Endothelial cell of umbilical vein (primary cell): ENCODE data around the gene SMARCA2. TPM values are rescaled to one million over a fixed set of nuclear protein-coding genes. Genes with fewer than 3 reads are reported as not detected.

Source experiments
- BruUV-seq: library from RNA; stranded (reverse); fragments of 400-500 nt; replicated peaks from 2 replicates; lab custom pipeline; 2021; lab: Mats Ljungman, UMichigan
- CTCF ChIA-PET: fragments of 300-600, 350-600 bp; sonication (Branson Sonifier 250); formaldehyde crosslinking; loops from one replicate; lab custom pipeline; 2021; ENCODE audit warnings: antibody characterized with exemption, inconsistent platforms; lab: Charles Lee
- POLR2A ChIA-PET: fragments of 300-600, 350-600 bp; sonication (Branson Sonifier 250); formaldehyde crosslinking; loops from one replicate; lab custom pipeline; 2021; ENCODE audit warnings: antibody characterized with exemption, inconsistent platforms; lab: Charles Lee
- DNase-seq: peaks from one replicate; pipeline ENCODE4 v3.0.0-alpha.2; 2011; ENCODE audit warnings: low read depth, low spot score
- FAIRE-seq: peaks from 2 replicates; lab custom pipeline; 2011; peaks lifted over from hg19 to GRCh38; lab: Jason Lieb, UNC
- H2AFZ ChIP-seq: 2 replicates; pipeline ENCODE4 v1.6.0; 2012; ENCODE audit warnings: low read depth, low read length, control low read depth, inconsistent platforms
- H3K27ac ChIP-seq: 2 replicates; pipeline ENCODE4 v1.5.1; 2011; ENCODE audit warnings: low read depth, mild to moderate bottlenecking, control low read depth, low read length, moderate library complexity; ENCODE audit not compliant: insufficient read depth
- H3K27me3 ChIP-seq, 2 experiments: 2 replicates each; pipeline versions ENCODE4 v1.6.0 to v1.6.1; 2011; ENCODE audit warnings: low read length in 2 of 2, mixed read lengths in 1 of 2; ENCODE audit not compliant: control insufficient read depth in 2 of 2, insufficient read depth in 2 of 2
- H3K36me3 ChIP-seq, 2 experiments: 2 replicates in 1 of 2; 3 replicates in 1 of 2; pipeline ENCODE4 v1.5.1; 2011; ENCODE audit warnings: low read length in 2 of 2, mild to moderate bottlenecking in 1 of 2, moderate library complexity in 1 of 2; ENCODE audit not compliant: control insufficient read depth in 2 of 2, insufficient read depth in 2 of 2; ENCODE audit errors: extremely low read depth in 1 of 2
- H3K4me1 ChIP-seq: 3 replicates; pipeline ENCODE4 v1.5.1; 2011; ENCODE audit warnings: mild to moderate bottlenecking, low read length; ENCODE audit not compliant: control insufficient read depth, insufficient read depth; ENCODE audit errors: extremely low read depth
- H3K4me2 ChIP-seq: 2 replicates; pipeline ENCODE4 v1.6.1; 2011; ENCODE audit warnings: low read length, control low read depth, mixed read lengths; ENCODE audit not compliant: insufficient read depth
- H3K4me3 ChIP-seq, 3 experiments: fragments of 200-600 bp in 1 of 3; sonication (generic), shearing (Covaris generic) in 1 of 3; replicated peaks in 1 of 3; 2 replicates each; pipeline ENCODE4 v1.5.1; 2011 to 2016; ENCODE audit warnings: control low read depth in 3 of 3, low read length in 3 of 3, mild to moderate bottlenecking in 2 of 3, inconsistent platforms in 1 of 3, low read depth in 1 of 3, moderate library complexity in 1 of 3; ENCODE audit not compliant: insufficient read depth in 1 of 3
- H3K79me2 ChIP-seq: 2 replicates; pipeline ENCODE4 v1.6.0; 2012; ENCODE audit warnings: low read length, inconsistent platforms; ENCODE audit not compliant: control insufficient read depth, insufficient read depth
- H3K9ac ChIP-seq: replicated peaks from 2 replicates; pipeline ENCODE3; 2011; ENCODE audit warnings: low read length, control low read depth; ENCODE audit not compliant: insufficient read depth; ENCODE audit errors: extremely low read depth
- H3K9me1 ChIP-seq: replicated peaks from 3 replicates; pipeline ENCODE4 v1.6.0; 2011; ENCODE audit warnings: mild to moderate bottlenecking, low read length; ENCODE audit not compliant: control insufficient read depth, insufficient read depth; ENCODE audit errors: extremely low read depth
- H3K9me3 ChIP-seq: replicated peaks from 2 replicates; pipeline ENCODE4 v1.5.1; 2012; ENCODE audit warnings: low read length, inconsistent platforms; ENCODE audit not compliant: control insufficient read depth, insufficient read depth
- H4K20me1 ChIP-seq: replicated peaks from 2 replicates; pipeline ENCODE3; 2011; ENCODE audit warnings: mild to moderate bottlenecking, low read length; ENCODE audit not compliant: control insufficient read depth, insufficient read depth; ENCODE audit errors: extremely low read depth
- EZH2 ChIP-seq: IDR thresholded peaks from 2 replicates; pipeline ENCODE4 v1.6.1; 2012; ENCODE audit warnings: borderline replicate concordance, low read depth, mild to moderate bottlenecking, moderate library complexity, low read length, inconsistent platforms; ENCODE audit not compliant: severe bottlenecking
- FOS ChIP-seq: IDR thresholded peaks from 2 replicates; pipeline ENCODE4 v1.6.1; 2011; ENCODE audit warnings: mild to moderate bottlenecking, low read length, moderate library complexity, borderline replicate concordance; ENCODE audit not compliant: insufficient read depth
- GATA2 ChIP-seq: IDR thresholded peaks from 2 replicates; pipeline ENCODE4 v1.7.0; 2011; ENCODE audit warnings: low read depth, mild to moderate bottlenecking, moderate library complexity, mixed read lengths, low read length; ENCODE audit not compliant: insufficient read length, insufficient read depth
- JUN ChIP-seq: IDR thresholded peaks from 2 replicates; pipeline ENCODE4 v1.6.1; 2011; ENCODE audit warnings: borderline replicate concordance, low read depth; ENCODE audit not compliant: insufficient read length, insufficient read depth
- MYC ChIP-seq: IDR thresholded peaks from one replicate; pipeline ENCODE4 v1.6.1; 2011; ENCODE audit warnings: mild to moderate bottlenecking, low read depth, low read length
- POLR2AphosphoS5 ChIP-seq: IDR thresholded peaks from 2 replicates; pipeline ENCODE4 v1.6.1; 2012; ENCODE audit warnings: low read depth, mild to moderate bottlenecking, control low read depth, low read length, moderate library complexity; ENCODE audit not compliant: insufficient read depth
- dilution Hi-C: fragments of 300-500 bp; cut with MboI; formaldehyde crosslinking; loops from one replicate; pipeline ENCODE4 v1.15.0; 2019; ENCODE audit warnings: low sequenced_read_pairs; ENCODE audit not compliant: extremely low pct_ligation_motif_present
- intact Hi-C: fragments of 100-400 bp; cut with micrococcal nuclease; formaldehyde crosslinking; loops from one replicate; pipeline ENCODE4 v1.10.0; 2022
- polyA plus RNA-seq, 4 experiments: library from polyadenylated mRNA; depleted of rRNA in 3 of 4; stranded (reverse) in 3 of 4; unstranded in 1 of 4; fragments of >200 nt; gene quantifications; 2 replicates each; pipeline versions ENCODE4 v1.2.1 to v1.2.3, GENCODE V29; 2011 to 2012; ENCODE audit warnings: missing spikeins in 1 of 4
- total RNA-seq: library from RNA; stranded (reverse); gene quantifications from 2 replicates; pipeline ENCODE4 v1.2.3, GENCODE V29; 2021
- TF ChIP-seq, protein P1 (sequence below): IDR thresholded peaks from 2 replicates; pipeline ENCODE4 v1.6.1; 2011; ENCODE audit not compliant: insufficient read depth, insufficient read length

The SMARCA2 gene
- total and polyA plus RNA-seq, 2 donors (not counting 3 experiments of a cell fraction or from before 2014, with no cell fraction given), result 54.5 to 79.9 TPM

DNA sequence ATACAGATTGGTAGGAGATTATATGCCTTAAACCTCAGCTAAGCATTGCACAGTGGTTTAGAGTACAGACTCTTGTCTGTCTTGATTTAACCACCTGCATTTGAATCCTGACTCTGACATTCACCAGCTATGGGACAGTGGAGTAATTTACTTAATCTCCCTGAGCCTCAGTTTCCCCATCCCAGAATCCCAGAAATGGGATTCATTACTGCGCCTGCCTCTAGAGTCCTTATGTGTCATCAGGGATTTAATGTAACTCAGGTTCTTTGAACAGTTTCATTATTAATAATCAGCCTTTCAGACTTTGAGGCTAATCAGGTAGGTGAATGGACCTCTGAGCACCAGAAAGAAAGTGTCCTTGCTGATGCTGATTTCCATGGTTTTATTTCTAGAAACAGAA lies 149.1 kb downstream of the SMARCA2 start:
- intact Hi-C loops, result no loop called here
- dilution Hi-C loops, result no loop called here
- Histone ChIP-seq H3K9me1 (no peaks in the 10 kb centered on the region), H3K27ac (no peak overlapping the region), H3K9ac (no peak overlapping the region), H3K4me3 (no peak overlapping the region), H3K9me3 (no peaks in the 10 kb centered on the region), H4K20me1 (no peaks in the 10 kb centered on the region), H3K79me2 (peaks cover 4% of the 10 kb centered on the region), H3K4me1 (peaks cover 12% of the 10 kb centered on the region), H3K27me3 (no peaks in the 10 kb centered on the region), H2AFZ (no peak overlapping the region), H3K4me2 (no peak overlapping the region), H3K36me3 (peaks cover 0 to 3% of the 10 kb centered on the region in 2 experiments)
- no peak for TF ChIP-seq FOS
- no peak for TF ChIP-seq MYC
- TF ChIP-seq GATA2, result no peak
- no peak for TF ChIP-seq POLR2AphosphoS5
- no peak for TF ChIP-seq EZH2
- ChIA-PET POLR2A (no interaction called here), CTCF (no interaction called here)
- no TSS peak for BruUV-seq
- FAIRE-seq, result no peak
- no peak for DNase-seq

DNA sequence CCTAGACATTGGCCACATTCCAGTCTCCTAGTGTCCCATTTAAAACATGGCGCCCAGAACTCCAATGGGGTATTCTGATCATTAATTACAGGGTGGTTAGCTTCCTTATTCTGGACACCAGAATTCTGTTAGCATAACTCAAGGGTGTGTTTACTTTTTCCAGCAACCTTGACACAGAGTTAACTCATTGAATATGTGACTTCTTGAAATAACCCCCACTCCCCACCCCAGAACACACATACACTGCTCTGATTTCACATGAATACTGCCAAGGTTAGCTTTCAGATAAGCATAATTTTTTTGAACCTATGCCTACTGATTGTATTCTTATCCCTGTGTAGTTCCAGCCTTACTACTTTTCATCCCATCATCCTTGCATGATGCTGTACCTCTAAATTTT lies 151.1 kb downstream of the SMARCA2 start:
- no peaks in the 10 kb centered on the region for H3K4me1 ChIP-seq
- BruUV-seq, result no TSS peak
- H3K4me3 ChIP-seq, result no peak overlapping the region
- POLR2A ChIA-PET, result no interaction called here
- H3K4me2 ChIP-seq, result no peak overlapping the region
- H3K9ac ChIP-seq, result no peak overlapping the region
- H2AFZ ChIP-seq, result no peak overlapping the region
- H3K9me3 ChIP-seq, result no peaks in the 10 kb centered on the region
- DNase-seq, result no peak
- H3K27ac ChIP-seq, result no peak overlapping the region
- H3K27me3 ChIP-seq, result no peaks in the 10 kb centered on the region
- dilution Hi-C loops (no loop called here), intact Hi-C loops (no loop called here)
- peaks cover 0 to 5% of the 10 kb centered on the region in 2 experiments for H3K36me3 ChIP-seq
- CTCF ChIA-PET, result interaction anchor here (1.2 to 1.7 kb wide), 3 partner anchors 8 to 15 kb away, joined by 3 to 7 read pairs (median 4); no protein-coding TSS in a partner anchor
- H4K20me1 ChIP-seq, result no peaks in the 10 kb centered on the region
- TF ChIP-seq POLR2AphosphoS5 (no peak), FOS (no peak), JUN (no peak)
- TF ChIP-seq, protein P1, sequence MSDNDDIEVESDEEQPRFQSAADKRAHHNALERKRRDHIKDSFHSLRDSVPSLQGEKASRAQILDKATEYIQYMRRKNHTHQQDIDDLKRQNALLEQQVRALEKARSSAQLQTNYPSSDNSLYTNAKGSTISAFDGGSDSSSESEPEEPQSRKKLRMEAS, result no peak
- FAIRE-seq, result no peak
- H3K9me1 ChIP-seq, result no peaks in the 10 kb centered on the region
- no peaks in the 10 kb centered on the region for H3K79me2 ChIP-seq
